CD4-positive, alpha-beta memory T cell (primary cell): ENCODE results near the gene DMAC2L. TPM values are rescaled to one million over a fixed set of nuclear protein-coding genes. Genes with fewer than 3 reads are reported as not detected.

Source experiments
- CTCF ChIA-PET: fragments of 350-600 bp; sonication (Branson Sonifier 250); formaldehyde crosslinking; loops from one replicate; lab custom pipeline; 2021; ENCODE audit warnings: inconsistent platforms; ENCODE audit not compliant: partially characterized antibody; lab: Charles Lee
- POLR2A ChIA-PET: fragments of 350-600 bp; sonication (Branson Sonifier 250); formaldehyde crosslinking; loops from one replicate; lab custom pipeline; 2021; ENCODE audit not compliant: partially characterized antibody; lab: Charles Lee
- DNase-seq, 5 donors: peaks; one replicate each; pipeline versions ENCODE4 v3.0.0 to v3.0.0-alpha.2; 2020 to 2022; ENCODE audit warnings: mixed read lengths in 1 of 5
- H3K27ac ChIP-seq: one replicate; pipeline ENCODE4 v1.7.0; 2013; ENCODE audit warnings: low read depth, low read length
- H3K27me3 ChIP-seq: 2 replicates; pipeline ENCODE4 v1.7.0; 2013; ENCODE audit warnings: mild to moderate bottlenecking, low read length, moderate library complexity; ENCODE audit not compliant: insufficient read depth
- H3K36me3 ChIP-seq: 2 replicates; pipeline ENCODE4 v1.7.0; 2013; ENCODE audit warnings: mild to moderate bottlenecking, low read length, moderate library complexity; ENCODE audit not compliant: insufficient read depth
- H3K4me1 ChIP-seq: 2 replicates; pipeline ENCODE4 v1.7.0; 2013; ENCODE audit warnings: mild to moderate bottlenecking, low read length, moderate library complexity; ENCODE audit not compliant: insufficient read depth
- H3K4me3 ChIP-seq, 2 donors: one replicate each; pipeline ENCODE4 v1.7.0; 2013; ENCODE audit warnings: low read length in 2 of 2, mild to moderate bottlenecking in 1 of 2
- H3K9me3 ChIP-seq, 2 donors: one replicate each; pipeline ENCODE4 v1.7.0; 2013; ENCODE audit warnings: low read length in 2 of 2, control low read depth in 1 of 2; ENCODE audit not compliant: control insufficient read depth in 1 of 2
- H3K27ac Mint-ChIP-seq, 7 donors: one replicate each; pipeline ENCODE4 v1.8.0; 2020 to 2021; ENCODE audit warnings: mixed read lengths in 7 of 7, mild to moderate bottlenecking in 6 of 7, inconsistent platforms in 3 of 7, moderate library complexity in 3 of 7
- H3K27me3 Mint-ChIP-seq, 2 donors: one replicate each; pipeline ENCODE4 v1.8.0; 2020 to 2021; ENCODE audit warnings: mixed read lengths in 2 of 2
- H3K36me3 Mint-ChIP-seq, 2 donors: one replicate each; pipeline ENCODE4 v1.8.0; 2020 to 2021; ENCODE audit warnings: mixed read lengths in 2 of 2, inconsistent platforms in 1 of 2, mild to moderate bottlenecking in 1 of 2
- H3K4me1 Mint-ChIP-seq, 4 donors: one replicate each; pipeline ENCODE4 v1.8.0; 2020 to 2021; ENCODE audit warnings: mixed read lengths in 4 of 4, mild to moderate bottlenecking in 1 of 4
- H3K4me3 Mint-ChIP-seq, 8 donors: one replicate each; pipeline ENCODE4 v1.8.0; 2020 to 2021; ENCODE audit warnings: mixed read lengths in 8 of 8, mild to moderate bottlenecking in 7 of 8, moderate library complexity in 6 of 8, inconsistent platforms in 3 of 8
- H3K9me3 Mint-ChIP-seq, 8 donors: one replicate each; pipeline ENCODE4 v1.8.0; 2020 to 2021; ENCODE audit warnings: mixed read lengths in 8 of 8, mild to moderate bottlenecking in 5 of 8, inconsistent platforms in 3 of 8, moderate library complexity in 1 of 8
- intact Hi-C: fragments of 100-400 bp; cut with micrococcal nuclease; formaldehyde crosslinking; loops from one replicate; pipeline ENCODE4 v1.15.1; 2023
- polyA plus RNA-seq, 2 donors: library from polyadenylated mRNA; unstranded; fragments of 300-500 nt; fragmentation: Illumina TruSeq; gene quantifications; one replicate each; pipeline ENCODE4 v1.2.3, GENCODE V29; 2021
- total RNA-seq, 2 experiments: library from RNA; stranded (reverse); gene quantifications; one replicate each; pipeline ENCODE4 v1.2.3, GENCODE V29; 2021

DMAC2L gene
- total and polyA plus RNA-seq, 4 experiments from 2014 or later, result 14.3 to 19.5 (median 17.4) TPM

DNA sequence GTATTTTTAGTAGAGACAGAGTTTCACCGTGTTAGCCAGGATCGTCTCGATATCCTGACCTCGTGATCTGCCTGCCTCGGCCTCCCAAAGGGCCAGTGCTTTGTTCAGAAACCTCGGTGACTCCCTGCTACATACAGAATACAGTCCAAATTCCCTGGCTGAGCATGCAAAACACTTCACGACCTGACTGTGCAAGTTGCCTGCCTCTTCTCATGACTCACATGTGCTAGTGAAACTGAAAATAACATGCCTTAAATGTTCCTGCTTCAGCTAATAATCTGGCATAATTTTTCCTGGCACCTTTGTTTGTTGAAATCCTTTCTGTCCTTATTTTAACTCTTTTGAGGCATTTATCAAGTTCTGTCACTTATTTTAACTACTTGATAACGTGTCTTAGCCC is 8.2 kb downstream of the DMAC2L start:
- Mint-ChIP-seq H3K4me3 (no peak overlapping the region), H3K4me1 (peaks cover 4 to 25% (median 23%) of the 10 kb centered on the region in 4 donors), H3K9me3 (no peaks in the 10 kb centered on the region), H3K27ac (no peak overlapping the region), H3K36me3 (peaks cover 13 to 17% of the 10 kb centered on the region in 2 donors), H3K27me3 (no peaks in the 10 kb centered on the region)
- H3K36me3 ChIP-seq, result peaks cover 4% of the 10 kb centered on the region
- H3K4me1 ChIP-seq, result peaks cover 17% of the 10 kb centered on the region
- ChIA-PET POLR2A (interaction anchor here (1.1 to 2.6 kb wide), 4 partner anchors 9 to 212 kb away, joined by 3 to 24 read pairs (median 12); partner anchors contain the start of genes DMAC2L, L2HGDH and MAP4K5), CTCF (interaction anchor here (0.8 to 4.6 kb wide), 34 partner anchors 8 to 540 kb away, joined by 3 to 50 read pairs (median 4); partner anchors contain the start of genes CDKL1, DMAC2L, L2HGDH and MAP4K5)
- no peaks in the 10 kb centered on the region for H3K9me3 ChIP-seq
- H3K27me3 ChIP-seq, result no peaks in the 10 kb centered on the region
- DNase-seq, result no peak
- peak overlapping the region; percentile 56 for H3K27ac ChIP-seq
- intact Hi-C loops, result loop anchor here (2.0 to 10.0 kb wide), 4 partner anchors 43 to 541 kb away; partner anchors contain the start of gene SOS2
- H3K4me3 ChIP-seq, result no peak overlapping the region

DNA sequence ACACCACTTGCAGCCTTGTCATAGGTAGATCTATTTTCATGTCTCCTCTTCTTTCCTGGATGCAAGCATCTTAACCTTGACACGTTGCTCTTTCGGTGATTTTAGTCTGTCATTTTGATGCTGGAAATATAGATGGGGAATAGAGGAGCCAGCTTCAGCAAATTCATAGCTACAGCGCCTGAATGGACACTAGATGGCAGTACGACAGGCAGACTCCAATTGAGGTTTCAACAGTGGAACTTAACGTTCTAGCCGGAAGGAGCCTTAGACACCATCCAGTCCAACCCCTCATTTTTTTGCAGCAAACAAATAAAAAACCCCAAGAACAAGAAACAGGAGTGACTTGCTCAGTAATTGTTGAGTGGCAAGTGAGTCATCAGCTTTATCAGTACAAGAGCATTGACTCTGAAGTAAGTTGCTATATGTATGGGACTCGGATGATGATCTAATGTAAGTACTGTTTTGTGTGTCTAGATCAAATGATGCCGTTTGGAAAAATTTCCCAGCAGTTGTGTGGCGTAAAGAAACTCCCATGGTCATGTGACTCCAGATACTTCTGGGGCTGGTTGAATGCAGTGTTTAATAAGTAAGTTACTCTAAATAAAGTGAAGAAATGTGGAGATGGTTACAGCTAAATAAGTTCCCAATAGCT is 9.0 kb downstream of the DMAC2L start:
- intact Hi-C loops, result loop anchor here (1.0 to 10.0 kb wide), 8 partner anchors 9 to 540 kb away; partner anchors contain the start of genes CDKL1, DMAC2L, L2HGDH and MAP4K5
- Mint-ChIP-seq H3K9me3 (no peaks in the 10 kb centered on the region), H3K4me1 (peaks cover 4 to 20% (median 17%) of the 10 kb centered on the region in 4 donors), H3K36me3 (peaks cover 14 to 21% of the 10 kb centered on the region in 2 donors), H3K27ac (no peak overlapping the region), H3K27me3 (no peaks in the 10 kb centered on the region), H3K4me3 (no peak overlapping the region)
- peak overlapping the region; percentile 56 for H3K27ac ChIP-seq
- no peak overlapping the region for H3K4me3 ChIP-seq
- H3K27me3 ChIP-seq, result no peaks in the 10 kb centered on the region
- H3K9me3 ChIP-seq, result no peaks in the 10 kb centered on the region
- ChIA-PET CTCF (interaction anchor here (0.7 to 4.6 kb wide), 38 partner anchors 7 to 539 kb away, joined by 3 to 50 read pairs (median 4); partner anchors contain the start of genes CDKL1, DMAC2L, L2HGDH and MAP4K5), POLR2A (interaction anchor here (1.0 to 2.6 kb wide), 7 partner anchors 10 to 687 kb away, joined by 3 to 24 read pairs (median 4); partner anchors contain the start of genes CDKL1, DMAC2L, L2HGDH and MAP4K5)
- peaks cover 17% of the 10 kb centered on the region for H3K4me1 ChIP-seq
- DNase-seq, result peak; percentile 80 to 89 (median 84)
- peaks cover 4% of the 10 kb centered on the region for H3K36me3 ChIP-seq

DNA sequence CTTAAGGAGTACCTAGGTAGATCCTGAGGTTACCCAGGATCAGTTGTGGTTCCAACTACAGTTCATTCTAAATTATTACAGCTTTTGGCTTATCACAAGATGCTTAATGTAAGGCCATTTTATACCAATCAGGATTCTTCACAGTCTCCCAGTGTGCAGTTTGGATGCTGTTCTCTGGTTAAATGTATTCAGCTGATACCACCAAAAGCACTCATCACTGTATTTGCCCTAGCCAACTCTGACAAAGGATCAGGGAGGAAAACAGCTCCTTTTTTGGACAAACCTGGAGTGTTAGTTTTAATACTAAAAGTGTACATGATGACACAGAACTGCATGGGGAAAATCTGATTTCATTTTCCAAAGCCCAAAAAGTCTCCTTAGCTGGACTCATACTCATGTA is 19.5 kb downstream of the DMAC2L start:
- intact Hi-C loops, result no loop called here
- Mint-ChIP-seq H3K27ac (no peak overlapping the region), H3K9me3 (no peaks in the 10 kb centered on the region), H3K27me3 (no peaks in the 10 kb centered on the region), H3K4me3 (no peak overlapping the region), H3K36me3 (peaks cover 8 to 34% of the 10 kb centered on the region in 2 donors), H3K4me1 (peaks cover 10 to 14% (median 13%) of the 10 kb centered on the region in 4 donors)
- POLR2A ChIA-PET, result interaction anchor here (0.8 kb wide), 1 partner anchor 699 kb away, joined by 4 read pairs; no protein-coding TSS in a partner anchor
- no peak overlapping the region for H3K27ac ChIP-seq
- H3K9me3 ChIP-seq, result no peaks in the 10 kb centered on the region
- H3K4me1 ChIP-seq, result peaks cover 8% of the 10 kb centered on the region
- H3K4me3 ChIP-seq, result no peak overlapping the region
- H3K27me3 ChIP-seq, result no peaks in the 10 kb centered on the region
- H3K36me3 ChIP-seq, result peaks cover 4% of the 10 kb centered on the region
- CTCF ChIA-PET, result interaction anchor here (1.4 to 2.3 kb wide), 2 partner anchors 11 kb away, joined by 5 to 21 read pairs; no protein-coding TSS in a partner anchor
- no peak for DNase-seq

DNA sequence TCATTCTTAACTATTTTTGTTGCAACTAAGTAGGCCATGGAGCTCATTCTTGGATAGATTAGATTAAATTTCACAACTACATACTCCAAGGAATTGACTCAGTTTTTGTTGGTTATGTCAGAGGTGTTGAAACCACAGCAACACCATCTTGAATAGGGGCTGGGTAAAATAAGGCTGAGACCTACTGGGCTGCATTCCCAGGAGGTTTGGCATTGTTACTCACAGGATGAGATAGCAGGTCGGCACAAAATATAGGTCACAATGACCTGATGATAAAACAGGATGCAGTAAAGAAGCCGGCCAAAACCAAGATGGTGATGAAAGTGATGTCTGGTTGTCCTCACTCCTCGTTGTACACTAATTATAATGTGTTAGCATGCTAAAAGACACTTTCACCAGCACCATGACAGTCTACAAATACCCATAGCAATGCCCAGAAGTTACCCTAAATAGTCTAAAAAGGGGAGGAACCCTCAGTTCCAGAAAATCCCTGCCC is 20.9 kb downstream of the DMAC2L start:
- H3K27me3 Mint-ChIP-seq, result no peaks in the 10 kb centered on the region
- H3K27me3 ChIP-seq, result no peaks in the 10 kb centered on the region
- peaks cover 4% of the 10 kb centered on the region for H3K36me3 ChIP-seq
- ChIA-PET POLR2A (no interaction called here), CTCF (interaction anchor here (0.7 to 2.3 kb wide), 2 partner anchors 12 to 15 kb away, joined by 4 to 21 read pairs; no protein-coding TSS in a partner anchor)
- peaks cover 9% of the 10 kb centered on the region for H3K4me1 ChIP-seq
- no peak overlapping the region for H3K4me3 Mint-ChIP-seq
- no peaks in the 10 kb centered on the region for H3K9me3 ChIP-seq
- intact Hi-C loops, result no loop called here
- peaks cover 10 to 15% (median 13%) of the 10 kb centered on the region in 4 donors for H3K4me1 Mint-ChIP-seq
- peaks cover 8 to 35% of the 10 kb centered on the region in 2 donors for H3K36me3 Mint-ChIP-seq
- no peaks in the 10 kb centered on the region for H3K9me3 Mint-ChIP-seq
- peak overlapping the region in 3 of 7 donors; percentile 7 to 73 (median 53) for H3K27ac Mint-ChIP-seq
- no peak overlapping the region for H3K4me3 ChIP-seq
- no peak overlapping the region for H3K27ac ChIP-seq
- DNase-seq, result no peak

DNA sequence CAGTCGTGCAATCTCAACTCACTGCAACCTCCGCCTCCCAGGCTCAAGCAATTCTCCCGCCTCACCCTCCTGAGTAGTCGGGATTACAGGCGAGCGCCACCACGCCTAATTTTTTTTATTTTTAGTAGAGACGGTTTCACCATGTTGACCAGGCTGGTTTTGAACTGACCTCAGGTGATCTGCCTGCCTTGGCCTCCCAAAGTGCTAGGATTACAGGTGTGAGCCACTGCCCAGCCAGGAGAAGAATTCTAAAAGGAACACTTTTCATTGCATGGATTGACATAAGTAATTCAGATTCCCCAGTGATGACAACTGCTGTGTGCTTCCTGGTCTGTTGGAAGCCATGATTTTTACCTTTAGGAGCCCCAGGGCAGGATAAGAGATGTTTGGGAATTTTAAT is 22.1 kb downstream of the DMAC2L start:
- ChIA-PET POLR2A (no interaction called here), CTCF (interaction anchor here (3.1 kb wide), 1 partner anchor 13 kb away, joined by 15 read pairs; no protein-coding TSS in a partner anchor)
- Histone ChIP-seq H3K36me3 (no peaks in the 10 kb centered on the region), H3K4me1 (peaks cover 9% of the 10 kb centered on the region), H3K27ac (no peak overlapping the region), H3K4me3 (no peak overlapping the region), H3K9me3 (no peaks in the 10 kb centered on the region), H3K27me3 (no peaks in the 10 kb centered on the region)
- Mint-ChIP-seq H3K27me3 (no peaks in the 10 kb centered on the region), H3K4me1 (peaks cover 10 to 14% (median 12%) of the 10 kb centered on the region in 4 donors), H3K4me3 (no peak overlapping the region), H3K36me3 (peaks cover 6 to 37% of the 10 kb centered on the region in 2 donors), H3K9me3 (no peaks in the 10 kb centered on the region), H3K27ac (peak overlapping the region in 1 of 7 donors; percentile 27)
- intact Hi-C loops, result no loop called here
- DNase-seq, result no peak

DNA sequence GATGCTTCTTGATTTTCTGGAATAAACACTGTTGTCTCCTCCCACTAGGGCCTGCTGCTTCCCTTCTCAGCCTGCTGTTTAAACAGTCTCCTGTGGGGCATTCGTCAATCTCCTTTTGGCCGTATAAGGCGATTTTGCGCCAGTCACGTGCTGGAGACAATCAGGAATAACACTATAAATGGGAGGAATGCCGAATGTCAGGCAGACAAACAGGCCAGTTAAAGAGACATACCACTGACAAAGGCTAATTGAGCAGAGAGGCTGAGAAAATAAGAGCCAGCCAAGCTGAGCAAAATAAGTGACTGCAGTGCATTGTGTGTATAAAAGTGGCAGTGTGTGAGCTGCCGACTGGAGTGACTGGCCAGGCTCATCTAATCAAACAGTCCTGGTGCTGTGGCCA is 23.3 kb downstream of the DMAC2L start:
- DNase-seq, result no peak
- CTCF ChIA-PET, result interaction anchor here (0.9 to 3.1 kb wide), 3 partner anchors 9 to 17 kb away, joined by 3 to 15 read pairs (median 4); no protein-coding TSS in a partner anchor
- H3K27ac Mint-ChIP-seq, result peak overlapping the region in 5 of 7 donors; percentile 20 to 92 (median 67)
- H3K9me3 ChIP-seq, result no peaks in the 10 kb centered on the region
- peaks cover 6 to 41% of the 10 kb centered on the region in 2 donors for H3K36me3 Mint-ChIP-seq
- H3K4me3 Mint-ChIP-seq, result no peak overlapping the region
- no peak overlapping the region for H3K27ac ChIP-seq
- intact Hi-C loops, result no loop called here
- peaks cover 9% of the 10 kb centered on the region for H3K4me1 ChIP-seq
- POLR2A ChIA-PET, result no interaction called here
- H3K27me3 ChIP-seq, result no peaks in the 10 kb centered on the region
- H3K9me3 Mint-ChIP-seq, result no peaks in the 10 kb centered on the region
- H3K27me3 Mint-ChIP-seq, result no peaks in the 10 kb centered on the region
- peaks cover 5% of the 10 kb centered on the region for H3K36me3 ChIP-seq
- no peak overlapping the region for H3K4me3 ChIP-seq
- H3K4me1 Mint-ChIP-seq, result peaks cover 10 to 14% (median 12%) of the 10 kb centered on the region in 4 donors
